Stimulated activated naive CD4-positive, alpha-beta T cell treated with Interleukin-2 at 50 U/mL for 16 hours (primary cell): ENCODE measurements around the gene PTPRD.

Source experiments
- DNase-seq: peaks from one replicate; lab custom pipeline; 2025; lab: John Stamatoyannopoulos, UW

The PTPRD gene

DNA sequence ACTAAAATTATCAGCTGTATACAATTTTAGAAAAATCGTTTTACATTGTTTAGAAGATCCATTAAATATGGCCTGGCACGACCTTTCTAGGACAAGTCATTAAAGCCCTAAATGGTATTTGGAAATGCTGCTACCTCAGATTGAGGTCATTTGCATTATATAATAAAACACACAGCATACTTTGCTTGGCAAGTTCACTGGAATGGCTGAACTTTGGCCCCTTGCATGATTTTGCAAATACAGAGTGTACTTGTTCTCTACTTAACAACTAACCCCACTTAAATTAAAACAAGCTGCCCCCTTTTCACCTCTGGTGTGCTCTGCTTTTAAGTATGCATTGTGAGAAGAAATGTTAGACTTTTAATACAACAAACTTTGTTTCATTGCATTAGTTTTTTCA is 860.1 kb downstream of the PTPRD start:
- no peak for DNase-seq

DNA sequence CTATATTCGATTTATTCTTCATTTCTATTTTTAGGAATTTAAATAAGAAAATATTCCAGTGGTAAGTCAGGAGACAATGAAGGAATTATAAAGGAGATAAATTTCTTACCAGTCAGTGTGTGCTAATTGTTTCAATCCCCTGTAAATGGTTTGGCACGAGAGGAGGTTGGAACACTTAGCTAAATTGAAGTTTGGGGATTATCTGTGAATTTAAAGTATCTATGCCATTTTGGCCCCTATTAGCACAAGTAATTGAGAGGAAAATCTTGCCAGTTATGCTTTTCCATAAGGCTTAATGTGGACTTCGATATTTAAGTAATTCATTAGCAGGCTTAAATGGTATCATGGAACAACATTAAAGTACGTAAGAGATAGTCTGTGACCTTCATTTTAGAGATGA is 860.8 kb downstream of the PTPRD start:
- no peak for DNase-seq

DNA sequence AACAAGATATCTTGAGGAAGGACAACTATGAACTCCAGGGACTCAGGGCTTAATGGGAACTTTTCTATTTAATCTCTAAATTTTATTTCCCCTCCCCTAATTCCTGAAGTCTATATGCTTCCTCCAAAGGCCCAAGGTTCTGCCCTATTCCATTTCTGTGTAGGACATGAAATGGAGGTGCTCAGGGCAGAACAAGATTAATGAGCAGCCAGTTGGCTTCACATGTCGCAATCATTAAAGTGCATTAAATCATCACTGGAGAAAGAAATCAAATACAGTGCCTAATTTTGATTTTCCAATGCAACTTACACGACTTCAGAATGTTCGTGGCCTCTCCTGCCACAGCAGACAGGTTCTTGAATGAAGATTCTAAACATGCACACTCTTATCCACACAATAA is 862.1 kb downstream of the PTPRD start:
- DNase-seq = no peak

DNA sequence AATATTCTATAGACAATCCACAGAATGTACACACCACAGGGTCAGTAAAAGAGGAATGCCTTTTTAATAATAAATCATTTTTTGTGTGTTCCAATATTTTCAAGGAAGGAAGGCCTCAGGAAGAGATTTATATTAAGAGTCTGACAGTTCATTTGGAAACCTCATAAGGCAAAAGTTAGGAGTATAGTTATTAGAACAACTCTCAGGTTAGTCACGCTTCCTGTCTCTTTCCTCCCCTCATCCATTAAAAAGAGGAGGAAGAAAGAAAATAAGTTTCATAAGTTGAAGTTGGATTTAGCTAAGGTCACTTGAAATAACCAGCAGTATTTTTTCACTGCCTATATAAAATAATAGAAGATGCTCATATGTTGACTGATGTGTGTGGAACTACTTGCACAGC is 863.2 kb downstream of the PTPRD start:
- no peak for DNase-seq

DNA sequence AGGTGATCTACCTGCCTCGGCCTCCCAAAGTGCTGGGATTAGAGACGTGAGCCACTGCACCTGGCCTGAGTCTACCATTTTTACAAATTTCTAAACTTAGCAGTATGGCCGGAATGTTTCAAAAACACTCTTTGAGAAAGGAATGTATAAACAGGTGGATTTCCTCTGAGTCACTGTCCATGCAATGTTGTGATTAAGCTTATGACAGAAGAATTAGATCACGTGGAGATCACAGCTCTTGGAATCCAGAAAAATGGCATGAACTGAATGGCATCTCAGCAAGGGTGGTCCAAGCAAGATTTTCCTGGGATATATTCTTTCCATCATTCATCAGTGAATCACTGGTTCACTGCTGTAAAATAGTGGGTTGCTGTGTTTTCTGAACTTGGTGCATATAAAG is 865.0 kb downstream of the PTPRD start:
- no peak for DNase-seq

DNA sequence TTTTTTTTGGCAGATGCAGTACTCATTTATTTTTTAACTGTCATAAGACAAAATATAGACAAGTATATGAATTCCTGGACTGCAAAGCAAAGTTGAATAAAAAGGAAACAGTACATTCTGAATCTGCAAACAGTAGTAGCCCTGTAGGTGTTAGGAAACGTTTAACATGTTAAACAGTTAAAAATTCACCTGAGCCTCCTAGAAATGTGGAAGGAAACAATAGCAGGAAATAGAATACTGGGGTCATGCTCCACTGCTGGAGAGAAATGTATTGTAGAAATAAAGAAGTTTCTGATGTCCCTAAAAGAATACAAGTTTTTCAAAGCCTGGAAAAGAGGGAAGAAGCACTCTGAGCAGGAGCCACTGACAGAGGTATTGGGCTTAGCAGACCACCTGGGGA is 866.0 kb downstream of the PTPRD start:
- no peak for DNase-seq

DNA sequence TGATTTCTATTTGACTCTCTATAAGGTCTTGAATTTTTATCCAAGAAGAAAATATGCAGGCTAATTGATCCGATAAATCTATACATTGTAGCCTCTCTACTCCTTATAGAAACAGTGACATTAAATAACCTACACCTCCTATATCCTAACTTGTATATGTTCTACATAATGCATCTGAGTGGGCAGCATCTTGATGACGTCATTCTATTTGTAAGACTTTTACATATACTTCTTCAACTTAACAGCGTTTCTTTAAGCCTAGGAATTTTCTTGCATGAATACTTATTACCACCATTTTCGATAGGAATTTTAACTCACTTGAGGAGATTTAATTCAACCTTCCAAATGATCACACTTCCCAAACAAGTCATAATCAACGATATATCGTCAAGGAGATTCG is 869.0 kb downstream of the PTPRD start:
- DNase-seq = no peak

DNA sequence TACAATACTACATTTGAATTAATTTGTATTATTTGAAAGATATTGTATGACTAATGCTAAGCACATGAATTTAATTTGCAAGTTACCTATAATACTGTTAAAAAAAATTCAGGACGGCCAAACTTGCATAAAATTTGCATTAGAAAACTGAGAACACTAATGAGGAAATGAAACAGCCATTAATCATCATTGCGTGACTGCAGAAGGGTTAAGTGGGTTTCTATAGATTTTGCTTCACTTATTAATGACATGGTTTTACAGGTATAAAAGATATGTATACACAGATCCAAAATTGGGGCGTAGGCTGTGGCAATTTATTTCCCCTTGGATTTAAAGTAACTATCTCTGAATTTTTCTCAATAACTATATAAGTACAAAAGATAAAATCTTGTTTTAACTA is 882.6 kb downstream of the PTPRD start:
- no peak for DNase-seq

DNA sequence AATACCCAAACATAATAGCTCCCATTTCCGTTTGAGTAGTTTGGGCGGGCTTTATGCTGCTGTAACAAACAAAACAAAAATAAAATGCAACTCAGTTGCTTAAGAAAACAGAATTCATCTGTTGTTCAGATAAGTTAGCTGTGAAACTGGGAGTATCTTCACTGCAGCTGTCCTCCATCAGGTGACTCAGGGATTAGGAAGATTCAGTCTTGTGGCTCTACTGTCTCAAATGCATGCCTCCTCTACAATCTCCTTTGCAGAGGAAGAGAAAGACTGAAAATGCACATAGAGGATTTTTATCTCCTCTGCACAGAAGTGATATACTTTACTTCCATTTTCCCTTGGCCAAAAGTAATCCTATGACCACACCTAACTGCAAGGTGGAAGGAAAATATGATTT is 883.7 kb downstream of the PTPRD start:
- no peak for DNase-seq

DNA sequence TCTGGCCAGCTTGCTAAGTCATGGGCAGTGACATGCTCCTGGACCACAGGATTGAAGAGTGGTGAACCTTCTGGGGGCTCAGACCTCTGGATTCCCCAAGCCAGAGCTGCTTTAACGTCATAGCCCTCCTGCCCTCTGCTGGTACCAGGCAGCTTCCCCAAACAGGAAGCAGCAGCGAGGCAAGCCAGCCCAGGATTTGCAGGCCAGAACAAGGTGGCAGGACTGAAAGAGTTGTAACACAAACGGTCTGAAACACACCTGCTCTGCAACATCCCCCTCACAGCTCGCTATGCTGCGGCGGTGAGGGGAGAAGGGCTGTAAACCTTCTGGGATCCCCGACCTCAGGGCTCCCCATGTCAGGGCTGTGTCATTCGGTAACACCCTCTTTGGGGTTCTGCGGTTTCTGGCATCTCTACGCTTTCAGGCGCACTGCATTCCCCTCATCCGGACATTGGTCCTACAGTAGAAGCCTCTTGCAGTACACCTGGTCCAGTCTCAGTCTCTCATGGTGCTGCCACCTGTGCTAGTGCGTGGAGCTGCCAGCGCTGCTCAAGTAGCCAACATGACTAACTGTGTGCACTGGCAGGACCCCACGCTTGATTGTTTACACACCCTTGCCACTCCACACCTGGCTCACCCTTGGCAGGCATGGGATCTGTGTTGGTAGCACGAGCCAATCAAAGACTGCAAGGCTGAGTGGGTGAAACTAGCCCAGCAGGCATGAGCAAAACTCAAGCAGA is 893.3 kb downstream of the PTPRD start:
- DNase-seq = no peak

DNA sequence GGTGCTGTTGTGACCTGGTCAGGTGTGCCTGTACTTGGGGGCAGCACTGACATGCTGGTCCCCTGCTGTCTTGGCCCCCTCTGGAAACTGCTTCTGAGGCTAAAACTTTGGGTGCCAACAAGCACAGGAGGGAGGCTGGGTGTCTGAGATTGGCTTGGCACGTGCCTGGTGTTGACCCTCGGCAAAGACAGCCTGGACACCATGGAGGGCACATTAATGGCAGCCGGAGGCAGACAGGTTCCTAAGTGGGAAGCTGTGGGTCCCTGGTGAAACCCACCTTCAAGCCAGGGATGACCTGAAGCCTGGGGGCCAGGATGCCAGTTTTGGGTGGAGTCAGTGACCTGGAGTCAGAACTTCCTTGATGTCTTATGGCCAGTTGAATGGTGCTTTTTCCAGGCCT is 894.1 kb downstream of the PTPRD start:
- no peak for DNase-seq

DNA sequence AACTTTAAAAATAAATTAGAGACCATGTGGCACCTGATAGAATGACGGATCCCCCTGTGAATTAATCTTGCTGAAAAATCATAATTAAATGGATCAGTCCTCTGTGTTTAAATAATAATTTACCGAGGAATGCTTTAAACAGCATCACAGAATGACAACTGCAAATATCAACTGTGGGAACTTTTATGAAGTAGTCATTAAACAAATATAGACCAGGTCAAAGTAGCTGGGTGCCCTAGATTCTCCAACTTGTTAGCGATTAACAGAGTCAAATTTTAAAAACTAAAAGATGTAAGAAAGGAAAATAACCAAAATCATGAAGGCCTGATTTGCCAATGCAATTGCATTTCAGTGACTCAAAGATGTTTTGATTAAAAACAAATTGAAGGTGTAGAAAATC is 933.4 kb downstream of the PTPRD start:
- DNase-seq = no peak

DNA sequence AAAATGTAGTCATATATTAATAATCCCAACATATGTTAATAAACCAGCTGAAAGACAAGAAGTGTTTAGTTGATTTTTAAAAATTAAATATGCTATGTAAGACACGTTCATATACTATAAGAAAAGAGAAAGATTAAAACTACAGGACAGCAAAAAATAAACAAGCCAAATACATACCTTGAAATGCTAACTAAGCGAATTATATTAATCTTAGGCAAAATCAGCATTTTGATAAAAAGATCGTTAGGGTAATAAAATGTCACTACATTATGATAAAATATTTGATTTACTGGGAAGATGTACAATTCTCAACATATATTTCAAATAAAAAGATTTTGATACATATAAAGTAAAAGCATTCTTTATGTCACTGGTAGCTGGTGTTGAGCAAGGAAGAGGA is 938.3 kb downstream of the PTPRD start:
- DNase-seq = no peak

DNA sequence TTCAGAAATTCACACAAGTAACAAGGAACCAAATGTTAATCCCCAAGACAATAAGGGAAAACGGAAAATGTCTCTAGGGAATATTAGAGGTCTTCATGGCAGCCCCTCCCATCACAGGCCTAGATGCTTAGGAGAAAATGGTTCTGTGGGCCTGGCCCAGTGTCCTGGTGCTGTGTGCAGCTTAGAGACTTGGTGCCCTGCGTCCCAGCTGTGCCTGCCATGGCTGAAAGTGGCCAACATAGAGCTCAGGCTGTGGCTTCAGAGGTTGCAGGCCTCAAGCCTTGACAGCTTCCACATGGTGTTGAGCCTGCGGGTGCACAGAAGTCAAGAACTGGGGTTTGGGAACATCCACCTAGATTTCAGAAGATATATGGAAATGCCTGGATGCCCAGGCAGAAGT is 942.3 kb downstream of the PTPRD start:
- DNase-seq = no peak

DNA sequence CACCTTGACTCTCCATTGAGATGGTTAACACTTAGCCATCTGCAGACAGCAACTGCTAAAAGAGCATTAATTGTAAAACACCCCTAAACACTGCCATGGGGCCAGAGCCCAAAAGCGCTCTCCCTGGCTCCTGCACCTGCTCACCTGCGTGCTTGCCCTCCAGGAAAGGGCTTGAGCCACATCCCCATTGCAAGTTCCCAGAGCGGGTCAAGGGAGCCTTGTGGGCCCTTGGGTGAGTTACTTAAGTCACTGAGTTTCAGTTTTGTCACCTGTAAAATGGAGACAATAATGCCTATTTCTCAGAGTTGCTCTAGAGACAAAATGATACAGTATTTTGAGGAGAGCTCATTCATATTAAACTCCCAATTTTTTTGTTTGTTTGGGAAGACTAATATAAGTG is 967.8 kb downstream of the PTPRD start:
- DNase-seq = no peak

DNA sequence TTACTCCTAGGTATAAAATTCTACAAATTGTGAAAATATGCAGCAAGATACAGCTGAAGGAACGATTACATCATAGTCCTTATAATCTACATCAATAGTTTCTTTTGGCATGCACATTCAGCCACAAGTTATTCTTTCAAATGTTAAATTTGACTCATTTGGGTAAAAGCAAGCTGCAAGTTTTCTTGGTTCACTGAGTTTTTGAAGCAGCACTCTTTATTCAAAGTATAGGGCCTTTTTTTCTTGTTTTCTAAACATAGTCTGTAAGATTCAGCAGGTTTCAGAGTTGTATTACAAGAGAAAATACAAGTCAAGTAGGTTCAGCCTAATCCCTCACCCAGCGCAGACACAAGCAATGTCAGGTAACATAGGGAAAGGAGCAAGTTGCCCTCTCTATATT is 981.5 kb downstream of the PTPRD start:
- DNase-seq = no peak

DNA sequence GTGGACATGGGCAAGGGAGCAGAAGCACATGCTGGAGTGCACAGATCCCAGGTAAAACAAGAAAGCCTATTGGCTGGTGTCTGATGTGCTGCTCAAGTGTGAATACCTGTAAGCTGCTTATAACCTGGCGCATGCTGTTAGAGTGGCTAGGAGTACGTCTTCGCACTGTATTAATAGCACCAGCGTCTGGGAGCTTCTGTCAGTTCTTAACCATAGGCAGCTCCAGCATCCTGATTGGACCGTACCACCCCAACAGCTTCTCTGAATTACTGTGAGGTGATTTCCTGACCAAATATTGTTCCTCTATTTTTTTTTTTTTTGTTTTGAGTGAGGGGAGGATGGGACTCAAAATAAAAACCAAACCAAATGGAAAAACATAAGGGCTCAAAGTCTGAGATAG is 987.6 kb downstream of the PTPRD start:
- DNase-seq = no peak

DNA sequence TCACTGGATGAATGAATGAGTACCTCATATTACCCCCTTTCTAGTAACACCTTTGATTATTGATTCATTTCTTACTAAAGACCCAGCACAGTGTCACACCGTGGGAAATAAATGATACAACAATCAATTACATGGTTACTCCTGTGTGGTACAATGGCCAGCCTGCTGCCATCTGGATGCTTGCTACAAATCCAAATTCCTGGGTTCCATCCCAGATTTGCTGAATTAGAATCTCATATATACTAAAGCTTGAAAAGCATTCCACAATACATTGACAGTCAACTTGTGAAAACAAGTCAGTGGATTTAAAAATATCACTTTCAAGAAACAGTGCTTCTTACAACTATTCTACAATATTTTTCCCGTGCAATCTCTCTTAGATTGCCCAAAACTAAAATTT is 989.3 kb downstream of the PTPRD start:
- DNase-seq = no peak

DNA sequence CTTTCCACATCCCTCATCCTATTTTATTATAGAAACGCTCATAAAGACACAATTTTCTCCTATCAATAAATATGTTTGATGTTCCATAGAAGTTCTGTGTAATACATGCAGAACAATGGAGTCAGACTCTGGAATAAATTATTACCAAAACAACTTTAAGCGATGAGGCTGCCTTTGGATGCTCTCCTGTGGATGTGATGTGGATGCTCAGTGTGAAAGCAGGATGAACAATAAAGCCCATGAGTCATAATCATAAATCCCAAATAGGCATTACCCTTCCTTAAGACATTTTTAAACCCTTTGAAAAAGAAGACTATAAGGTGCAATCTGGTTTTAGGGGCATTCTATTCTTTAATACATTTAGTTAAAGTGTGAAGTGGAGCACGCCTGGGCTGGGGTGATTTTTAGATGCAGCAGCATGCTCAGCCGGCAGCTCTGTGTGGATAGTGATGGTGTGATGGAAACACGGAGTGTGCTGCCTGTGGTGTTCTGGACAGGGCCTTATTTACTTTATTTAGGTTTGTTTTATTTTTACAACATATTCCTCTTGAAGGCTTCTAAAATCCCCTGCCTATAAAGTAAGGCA is 991.4 kb downstream of the PTPRD start:
- DNase-seq = no peak

DNA sequence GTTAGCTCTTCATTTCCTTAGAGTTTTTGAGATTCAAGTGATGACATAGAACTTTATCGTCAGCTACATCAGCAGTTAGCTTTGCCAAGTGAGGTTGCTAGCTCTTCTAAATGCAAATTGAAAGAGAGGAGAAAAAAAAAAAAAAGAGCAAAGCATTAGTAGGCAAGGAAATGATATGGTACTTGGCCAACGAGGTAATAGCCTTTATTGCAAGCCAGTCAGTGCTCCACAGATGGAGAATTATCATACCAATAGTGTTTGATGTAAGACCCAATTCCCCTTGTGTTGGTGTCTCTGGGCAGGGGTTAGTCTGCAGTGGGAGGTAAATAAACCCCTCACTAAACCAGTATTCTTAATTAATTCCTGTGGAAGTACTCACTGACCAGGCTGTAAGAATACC is 992.1 kb downstream of the PTPRD start:
- DNase-seq = no peak

DNA sequence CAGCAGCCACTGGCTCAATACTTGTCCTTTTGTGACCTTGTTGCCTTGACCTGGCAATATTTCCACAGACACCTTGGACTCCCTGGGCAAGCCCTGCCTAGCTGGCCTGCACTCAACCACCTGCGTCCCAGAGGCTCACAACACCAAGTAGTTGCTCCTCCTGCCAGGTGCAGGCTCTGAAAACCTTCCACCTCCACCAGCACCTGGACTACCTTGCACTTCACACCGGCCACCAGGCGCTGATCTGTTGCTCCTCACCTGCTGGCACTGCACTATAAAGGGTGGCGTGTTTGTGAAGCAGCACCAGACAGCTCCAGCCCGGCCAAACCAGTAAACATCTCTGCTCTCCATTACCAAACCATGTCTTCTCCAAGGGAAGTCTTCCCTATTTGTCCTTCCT is 997.7 kb downstream of the PTPRD start:
- no peak for DNase-seq

DNA sequence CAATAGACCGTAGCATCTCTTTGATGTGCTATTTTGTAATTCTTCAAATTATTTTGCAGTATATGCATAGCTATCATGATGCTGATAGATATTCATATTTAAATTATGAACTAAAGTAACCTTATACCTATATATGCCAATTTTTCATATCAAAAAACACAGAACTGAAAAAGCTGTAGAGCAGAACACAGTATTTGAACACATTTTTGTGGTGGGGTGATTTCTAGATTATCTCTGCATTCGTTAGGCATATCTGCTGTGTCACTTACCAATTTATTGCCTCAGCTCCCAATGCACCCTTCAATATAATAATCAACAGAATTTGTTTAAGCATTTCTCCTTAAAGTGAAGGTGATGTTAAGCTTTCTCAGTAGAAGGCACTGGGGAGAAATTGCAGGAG is 998.2 kb downstream of the PTPRD start:
- DNase-seq = no peak

DNA sequence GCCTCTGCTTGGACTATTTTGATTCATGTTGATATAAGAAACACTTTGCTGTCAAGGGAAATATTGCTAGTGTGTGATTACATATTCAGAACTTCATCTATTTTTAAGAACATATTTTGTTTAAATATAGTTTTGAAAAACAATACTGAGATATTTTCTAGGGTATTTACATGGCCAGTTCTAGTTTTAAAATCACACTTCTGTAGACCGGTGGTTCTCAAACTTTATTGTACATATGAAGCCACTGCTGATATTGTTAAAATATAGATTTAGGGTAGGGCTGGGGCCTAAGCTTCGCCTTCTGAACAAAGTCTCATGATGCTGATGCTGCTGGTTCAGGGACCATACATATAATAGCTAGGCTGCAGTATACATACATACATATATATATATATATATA is 1000.0 kb downstream of the PTPRD start:
- no peak for DNase-seq

DNA sequence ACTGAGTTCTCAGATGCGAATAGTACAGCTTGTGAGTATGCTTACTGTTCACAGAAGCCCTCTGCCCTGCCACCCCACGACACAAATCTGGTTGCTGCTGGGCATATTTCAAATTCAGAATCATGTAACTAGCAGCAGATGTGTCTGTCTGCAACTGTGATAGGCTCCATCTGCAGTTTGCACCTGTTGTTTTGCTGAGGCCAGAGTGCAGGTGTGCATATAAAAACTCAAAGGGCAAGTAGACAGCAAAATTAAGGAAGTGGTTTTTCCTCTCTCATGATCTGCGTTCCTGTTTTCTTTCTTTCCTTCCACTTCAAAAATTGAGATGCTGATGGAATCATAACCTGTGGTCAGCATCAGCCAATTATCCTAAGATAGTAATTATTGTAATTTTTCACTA is 1000.5 kb downstream of the PTPRD start:
- no peak for DNase-seq
